VCaP (cell line): Measurements from ENCODE around the gene NRXN3.

Source experiments
- H3K27ac ChIP-seq: fragments of 450-650 bp; 2 replicates; pipeline ENCODE4 v1.5.1; 2017
- CTCF ChIP-seq: fragments of 450-650 bp; conservative IDR thresholded peaks from 2 replicates; pipeline ENCODE4 v1.5.1; 2017; ENCODE audit warnings: mild to moderate bottlenecking, moderate library complexity

NRXN3 gene

GRCh38 chr14:78173346-78174035 lies 3.3 kb downstream of the NRXN3 start:
- no peak for TF ChIP-seq CTCF
- no peak overlapping the region for H3K27ac ChIP-seq

- TF ChIP-seq CTCF, result no peak
These were observed 5.2 kb downstream of the NRXN3 start for GRCh38 chr14:78175412-78175811.

GRCh38 chr14:78178071-78178470 lies 7.9 kb downstream of the NRXN3 start:
- H3K27ac ChIP-seq, result no peak overlapping the region
- no peak for TF ChIP-seq CTCF

More at GRCh38 chr14:78175412-78175811, 5.2 kb downstream of the NRXN3 start:
- no peak overlapping the region for H3K27ac ChIP-seq

- no peak for TF ChIP-seq CTCF
These were observed 8.8 kb downstream of the NRXN3 start for GRCh38 chr14:78178971-78179370.

GRCh38 chr14:78181270-78181669 lies 11.1 kb downstream of the NRXN3 start:
- TF ChIP-seq CTCF, result no peak
- H3K27ac ChIP-seq, result no peak overlapping the region

More at GRCh38 chr14:78178971-78179370, 8.8 kb downstream of the NRXN3 start:
- no peak overlapping the region for H3K27ac ChIP-seq

- H3K27ac ChIP-seq, result no peak overlapping the region
- TF ChIP-seq CTCF, result no peak
These were observed 12.5 kb downstream of the NRXN3 start for GRCh38 chr14:78182722-78183121.

GRCh38 chr14:78184157-78184556 lies 14.0 kb downstream of the NRXN3 start:
- H3K27ac ChIP-seq, result no peak overlapping the region
- TF ChIP-seq CTCF, result no peak
